HG03060 (cell line): ENCODE data around the gene LKAAEAR1.

Experiments
- ATAC-seq: cut with Tn5 transposase; IDR thresholded peaks from one replicate; pipeline ENCODE4 v1.9.1; 2021; ENCODE audit warnings: low read depth, moderate number of reproducible peaks; ENCODE audit not compliant: unreplicated experiment

LKAAEAR1 gene

GRCh38 chr20:64069209-64069613, 15.0 kb downstream of the LKAAEAR1 start:
- ATAC-seq: no peak

- no peak for ATAC-seq
Measured at GRCh38 chr20:64068386-64069208, 15.6 kb downstream of the LKAAEAR1 start.

GRCh38 chr20:64067733-64068307, 16.4 kb downstream of the LKAAEAR1 start:
- no peak for ATAC-seq

GRCh38 chr20:64067005-64067632, 17.1 kb downstream of the LKAAEAR1 start:
- ATAC-seq: no peak

GRCh38 chr20:64065974-64066343, 18.2 kb downstream of the LKAAEAR1 start:
- peak; percentile 38 for ATAC-seq

- no peak for ATAC-seq
Measured at GRCh38 chr20:64065062-64065973, 18.9 kb downstream of the LKAAEAR1 start.

GRCh38 chr20:64064145-64064698, 20.0 kb downstream of the LKAAEAR1 start:
- no peak for ATAC-seq

- no peak for ATAC-seq
Measured at GRCh38 chr20:64063389-64064144, 20.6 kb downstream of the LKAAEAR1 start.

- ATAC-seq: no peak
Measured at GRCh38 chr20:64062596-64063388, 21.4 kb downstream of the LKAAEAR1 start, which contains the start of gene TCEA2. Gene TCEA2, plus strand, starts transcription at chr20:64063198. Its CDS starts 115 bp downstream, at chr20:64063313.

GRCh38 chr20:64062276-64062595, 22.0 kb downstream of the LKAAEAR1 start:
- no peak for ATAC-seq

GRCh38 chr20:64058536-64058935, 25.7 kb downstream of the LKAAEAR1 start:
- no peak for ATAC-seq

- ATAC-seq: no peak
Measured at GRCh38 chr20:64057628-64058498, 26.3 kb downstream of the LKAAEAR1 start.

- no peak for ATAC-seq
Measured at GRCh38 chr20:64056889-64057627, 27.1 kb downstream of the LKAAEAR1 start.

GRCh38 chr20:64056639-64056888, 27.6 kb downstream of the LKAAEAR1 start:
- ATAC-seq: no peak

- no peak for ATAC-seq
Measured at GRCh38 chr20:64055893-64056638, 28.1 kb downstream of the LKAAEAR1 start.

- no peak for ATAC-seq
Measured at GRCh38 chr20:64055396-64055892, 28.8 kb downstream of the LKAAEAR1 start.
